GM12873 (cell line): Measurements from ENCODE around the gene PCCA.

Experiments
- CTCF ChIP-seq: IDR thresholded peaks from 2 replicates; pipeline ENCODE4 v1.5.1; 2012; ENCODE audit warnings: low read depth, mild to moderate bottlenecking, moderate library complexity, low read length, control low read depth; ENCODE audit not compliant: insufficient read depth; ENCODE audit errors: missing control alignments

Gene PCCA

GRCh38 chr13:100124265-100124664 is 35.4 kb downstream of the PCCA start:
- TF ChIP-seq CTCF: no peak

GRCh38 chr13:100125946-100126345 is 37.1 kb downstream of the PCCA start:
- TF ChIP-seq CTCF: no peak

- TF ChIP-seq CTCF: no peak
Measured at GRCh38 chr13:100128373-100128772, 39.5 kb downstream of the PCCA start.

- TF ChIP-seq CTCF: no peak
Measured at GRCh38 chr13:100128838-100129237, 39.9 kb downstream of the PCCA start.

GRCh38 chr13:100129605-100130004 is 40.7 kb downstream of the PCCA start:
- TF ChIP-seq CTCF: no peak

- TF ChIP-seq CTCF: no peak
Measured at GRCh38 chr13:100130092-100130491, 41.2 kb downstream of the PCCA start.

- no peak for TF ChIP-seq CTCF
Measured at GRCh38 chr13:100130930-100131511, 42.1 kb downstream of the PCCA start.
